HG02970 (cell line): Measurements from ENCODE around the gene FDX1.
"Not testable (repeated sequence)": the region's sequence is repeated elsewhere in the genome, so short reads cannot be mapped to it uniquely, and the experiment has no call there.

Experiments used
- ATAC-seq: cut with Tn5 transposase; IDR thresholded peaks from one replicate; pipeline ENCODE4 v1.9.1; 2021; ENCODE audit warnings: mild to moderate bottlenecking, moderate library complexity, moderate number of reproducible peaks; ENCODE audit not compliant: unreplicated experiment, low FRiP score

FDX1 gene

GRCh38 chr11:110429731-110430266 is at the start of gene FDX1:
FDX1 (plus strand) TSS chr11:110429948; CDS start chr11:110430121, 173 bp downstream.
- ATAC-seq, result peak; percentile 88

- ATAC-seq, result no peak
Measured at GRCh38 chr11:110380836-110381622, 48.7 kb upstream of the FDX1 start.

GRCh38 chr11:110388231-110388630 is 41.5 kb upstream of the FDX1 start:
- ATAC-seq, result not testable (repeated sequence)

GRCh38 chr11:110389965-110390364 is 39.8 kb upstream of the FDX1 start:
- ATAC-seq, result no peak

- ATAC-seq, result no peak
Measured at GRCh38 chr11:110392056-110392455, 37.7 kb upstream of the FDX1 start.

- ATAC-seq, result not testable (repeated sequence)
Measured at GRCh38 chr11:110397668-110398286, 32.0 kb upstream of the FDX1 start.

GRCh38 chr11:110403585-110403984 is 26.2 kb upstream of the FDX1 start:
- not testable (repeated sequence) for ATAC-seq

- not testable (repeated sequence) for ATAC-seq
Measured at GRCh38 chr11:110405636-110406035, 24.1 kb upstream of the FDX1 start.

GRCh38 chr11:110407315-110407714 is 22.4 kb upstream of the FDX1 start:
- no peak for ATAC-seq

- ATAC-seq, result no peak
Measured at GRCh38 chr11:110409174-110409573, 20.6 kb upstream of the FDX1 start.

GRCh38 chr11:110410651-110411050 is 19.1 kb upstream of the FDX1 start:
- ATAC-seq, result no peak

GRCh38 chr11:110415081-110415480 is 14.7 kb upstream of the FDX1 start:
- ATAC-seq, result no peak

GRCh38 chr11:110421658-110422057 is 8.1 kb upstream of the FDX1 start:
- not testable (repeated sequence) for ATAC-seq

GRCh38 chr11:110422306-110422905 is 7.3 kb upstream of the FDX1 start:
- no peak for ATAC-seq

GRCh38 chr11:110424775-110425444 is 4.8 kb upstream of the FDX1 start:
- no peak for ATAC-seq

- no peak for ATAC-seq
Measured at GRCh38 chr11:110425751-110426545, 3.8 kb upstream of the FDX1 start.

- ATAC-seq, result no peak
Measured at GRCh38 chr11:110428040-110428439, 1.7 kb upstream of the FDX1 start.

- no peak for ATAC-seq
Measured at GRCh38 chr11:110428956-110429730, 605 bp upstream of the FDX1 start.
